Activated T-cell treated with anti-CD3 and anti-CD28 coated beads, Interleukin-2, amount 50 U/mL, for 48 hours (primary cell): ENCODE results near the gene CCDC158.
"Not testable (repeated sequence)": the region's sequence is repeated elsewhere in the genome, so short reads cannot be mapped to it uniquely, and the experiment has no call there.

ENCODE experiments used
- DNase-seq, 2 experiments: peaks; one replicate each; pipeline ENCODE4 v3.0.0-alpha.2; 2020

Gene CCDC158

DNA sequence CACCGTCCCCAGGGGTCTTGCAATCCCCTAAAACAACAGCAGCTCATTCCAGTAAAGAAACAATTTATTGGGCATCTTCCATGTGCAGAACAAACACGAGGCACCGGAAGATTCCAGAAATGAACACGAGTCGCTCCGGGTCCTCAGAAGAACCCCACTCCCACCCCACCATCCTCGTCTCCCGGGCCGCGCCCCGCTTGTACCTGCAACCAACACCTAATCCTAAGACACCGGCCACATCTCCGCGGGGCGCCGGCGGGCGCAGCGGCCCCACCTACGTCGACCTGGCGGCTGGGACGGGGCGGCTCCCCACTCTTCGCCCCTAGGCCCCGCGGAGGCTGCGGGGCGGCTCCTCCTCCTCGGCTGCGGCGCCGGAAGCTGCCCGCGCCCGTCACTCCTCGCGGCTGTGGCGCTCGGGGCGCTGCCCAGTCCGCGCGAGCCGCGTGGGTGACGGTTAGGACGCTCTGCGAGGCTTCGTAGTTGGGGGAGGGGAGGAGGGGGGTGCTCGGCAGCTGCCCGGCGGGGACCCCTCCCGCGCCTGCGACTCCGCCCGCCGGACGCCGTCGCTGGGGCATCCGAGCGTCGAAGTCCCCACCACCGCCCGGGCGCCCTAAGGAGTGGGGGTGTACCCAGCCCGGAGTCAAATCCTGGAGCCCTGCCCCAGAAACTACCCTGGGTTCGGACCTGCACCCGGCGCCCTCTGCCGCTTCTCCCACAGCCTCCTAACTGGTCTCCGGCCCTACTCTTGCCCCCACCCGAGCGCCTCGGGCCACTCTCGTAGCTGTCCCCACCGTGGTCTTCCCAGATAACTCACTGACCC, at the start of gene CCDC158:
Gene CCDC158 (minus strand): TSS at position 380 of the 820 bp plus-strand sequence. CDS start 17,934 bp downstream, outside the sequence.
- peak in 1 of 2 experiments; percentile 26 for DNase-seq

DNA sequence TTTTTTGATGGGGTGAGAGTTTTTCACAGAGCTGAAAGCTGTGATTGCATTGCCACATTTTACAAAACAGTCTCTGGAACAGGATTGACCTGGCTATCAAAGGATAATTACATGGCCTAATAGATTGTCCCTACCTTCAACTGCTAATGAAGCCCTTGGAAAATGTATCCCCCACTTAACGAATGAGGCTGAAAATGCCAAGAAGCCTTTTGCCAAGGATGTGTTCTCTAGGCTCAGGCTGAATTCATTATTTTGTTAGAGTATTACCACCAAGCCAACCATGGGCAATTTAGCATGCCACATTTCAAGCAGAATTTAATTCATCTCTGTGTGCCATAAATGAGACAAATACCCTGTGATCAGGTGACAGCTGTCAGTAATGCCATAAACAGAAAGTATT, 49.6 kb upstream of the CCDC158 start:
- DNase-seq, result no peak

DNA sequence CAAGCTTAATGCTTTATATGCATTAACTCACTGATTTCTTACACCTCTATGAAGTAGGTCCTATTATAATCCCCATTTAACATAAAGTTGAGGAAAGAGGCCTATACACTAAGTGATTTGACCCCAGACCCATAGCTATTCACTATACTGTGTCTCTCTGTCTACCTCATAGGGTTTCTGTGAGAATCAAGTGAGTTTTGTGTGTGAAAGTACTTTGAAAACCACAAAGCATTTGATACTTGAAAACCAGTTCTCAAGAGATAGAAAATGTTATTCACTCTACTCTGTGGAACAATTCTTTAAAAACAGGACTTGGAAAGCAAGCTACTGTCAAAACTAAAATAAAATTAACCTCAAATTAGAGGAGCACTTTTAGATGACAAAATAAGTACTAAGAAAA, 49.1 kb upstream of the CCDC158 start:
- DNase-seq, result no peak

DNA sequence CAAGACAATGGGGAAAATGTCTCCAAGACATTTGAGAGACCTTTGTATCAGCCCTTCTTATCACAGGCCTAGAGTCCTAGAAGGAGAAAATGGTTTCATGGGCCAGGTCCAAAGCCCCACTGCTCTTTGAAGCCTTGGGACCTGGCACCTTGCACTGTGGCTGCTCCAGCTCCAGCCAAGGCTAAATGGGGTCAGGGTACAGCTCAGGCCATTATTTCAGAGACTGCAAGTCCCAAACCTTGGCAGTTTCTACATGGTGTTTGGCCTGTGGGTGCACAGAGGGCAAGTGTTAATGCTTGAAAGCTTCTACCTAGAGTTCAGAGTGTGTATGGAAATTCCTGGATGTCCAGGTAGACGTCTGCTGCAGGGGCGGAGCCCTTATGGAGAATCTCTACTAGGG, 42.6 kb upstream of the CCDC158 start:
- no peak for DNase-seq

DNA sequence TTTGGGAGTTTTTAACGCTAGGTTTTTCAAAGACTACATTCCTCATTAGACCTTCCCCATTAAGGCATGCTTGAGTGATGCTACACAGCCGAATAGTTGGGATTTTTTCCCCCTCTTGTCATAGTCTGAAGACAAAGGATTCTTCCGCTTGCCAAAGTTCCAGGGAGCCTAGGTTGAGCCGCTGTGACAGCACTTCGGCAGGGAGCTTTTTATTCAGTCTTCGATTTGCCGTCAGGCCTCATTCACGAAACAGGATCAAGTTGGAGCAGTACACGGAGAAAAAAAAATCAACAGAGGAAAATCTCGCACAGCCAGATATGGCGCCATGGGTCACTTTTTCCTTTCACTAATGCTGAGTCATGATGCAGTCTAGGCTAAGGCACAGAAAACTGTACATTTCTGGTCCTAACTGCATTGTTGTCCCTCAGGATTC, 38.4 kb upstream of the CCDC158 start:
- DNase-seq, result no peak

DNA sequence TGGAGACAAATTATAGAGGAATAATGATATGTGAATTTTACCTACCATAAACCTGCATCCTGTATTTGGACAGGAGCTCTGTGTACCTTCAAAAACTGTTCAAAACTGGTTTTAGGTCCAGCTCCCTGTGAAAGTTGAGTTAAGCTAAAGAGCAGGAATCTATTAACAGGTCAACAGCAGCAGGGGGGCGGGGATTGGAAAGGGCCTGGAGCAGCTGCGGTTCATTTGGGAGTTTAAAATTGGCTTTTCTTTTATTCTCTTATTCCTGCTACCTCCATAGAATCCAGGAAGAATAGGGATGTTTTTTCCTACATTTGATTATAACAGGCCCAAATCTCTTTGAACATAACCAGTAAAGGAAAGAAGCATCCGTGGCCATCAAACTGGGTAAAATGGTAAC, 37.9 kb upstream of the CCDC158 start:
- DNase-seq, result no peak

DNA sequence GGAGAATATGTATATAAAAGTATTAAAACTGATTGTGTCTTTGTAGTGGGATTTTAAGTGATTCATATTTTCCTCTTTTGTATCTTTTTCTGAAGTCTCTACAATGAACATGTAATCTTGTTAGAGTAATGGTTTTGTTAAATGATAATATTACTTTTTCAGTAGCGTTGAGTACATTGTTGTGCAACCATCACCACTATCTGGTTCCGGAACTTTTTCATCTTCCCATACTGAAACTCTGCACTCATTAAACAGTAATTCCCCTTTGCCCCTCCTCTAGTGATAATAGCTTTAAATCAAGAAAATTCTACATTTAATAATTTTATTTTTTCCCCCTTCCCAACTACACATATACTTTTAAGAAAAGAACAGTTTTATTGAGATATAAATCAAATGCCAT, 37.4 kb upstream of the CCDC158 start:
- DNase-seq, result no peak

DNA sequence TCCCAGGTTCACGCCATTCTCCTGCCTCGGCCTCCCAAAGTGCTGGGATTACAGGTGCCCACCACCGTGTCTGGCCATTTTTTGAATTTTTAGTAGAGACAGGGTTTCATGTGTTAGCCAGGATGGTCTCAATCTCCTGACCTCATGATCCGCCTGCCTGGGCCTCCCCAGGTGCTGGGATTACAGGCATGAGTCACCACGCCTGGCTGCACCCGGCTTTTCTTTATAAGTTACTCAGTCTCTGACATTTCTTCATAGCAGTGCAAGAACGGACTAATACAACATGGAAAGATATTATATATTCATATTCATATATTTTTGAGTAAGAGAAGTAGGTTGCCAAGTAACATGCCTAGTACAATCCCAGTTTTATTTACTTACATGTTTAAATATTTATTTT, 36.9 kb upstream of the CCDC158 start:
- no peak for DNase-seq

DNA sequence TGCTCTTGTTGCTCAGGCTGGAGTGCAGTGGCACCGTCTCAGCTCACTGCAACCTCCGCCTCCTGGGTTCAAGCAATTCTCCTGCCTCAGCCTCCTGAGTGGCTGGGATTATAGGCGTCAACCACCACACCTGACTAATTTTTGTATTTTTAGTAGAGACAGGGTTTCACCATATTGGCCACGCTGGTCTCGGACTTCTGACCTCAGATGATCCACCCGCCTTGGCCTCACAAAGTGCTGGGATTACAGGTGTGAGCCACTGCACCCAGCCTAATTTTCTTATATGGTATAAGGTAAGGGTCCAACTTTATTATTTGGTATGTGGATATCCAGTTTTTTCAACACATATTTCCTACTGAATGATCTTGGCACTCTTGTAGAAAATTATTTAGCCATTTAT, 33.1 kb upstream of the CCDC158 start:
- not testable (repeated sequence) for DNase-seq

DNA sequence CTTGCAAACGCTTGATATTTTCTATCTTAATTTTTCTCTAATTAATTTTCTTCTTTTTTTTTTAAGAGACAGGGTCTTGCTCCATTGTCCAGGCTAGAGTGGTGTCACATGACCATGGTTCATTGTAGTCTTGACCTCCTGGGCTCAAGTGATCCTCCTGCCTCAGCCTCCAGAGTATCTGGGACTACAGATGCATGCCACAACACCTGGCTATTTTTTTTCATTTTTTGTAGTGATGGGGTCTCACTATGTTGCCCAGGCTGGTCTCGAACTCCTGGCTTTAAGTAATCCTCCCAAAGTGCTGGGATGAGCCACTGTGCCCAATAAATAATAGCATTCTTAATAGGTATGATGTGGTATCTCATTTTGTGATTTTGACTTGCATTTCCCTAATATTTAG, 32.3 kb upstream of the CCDC158 start:
- no peak for DNase-seq

DNA sequence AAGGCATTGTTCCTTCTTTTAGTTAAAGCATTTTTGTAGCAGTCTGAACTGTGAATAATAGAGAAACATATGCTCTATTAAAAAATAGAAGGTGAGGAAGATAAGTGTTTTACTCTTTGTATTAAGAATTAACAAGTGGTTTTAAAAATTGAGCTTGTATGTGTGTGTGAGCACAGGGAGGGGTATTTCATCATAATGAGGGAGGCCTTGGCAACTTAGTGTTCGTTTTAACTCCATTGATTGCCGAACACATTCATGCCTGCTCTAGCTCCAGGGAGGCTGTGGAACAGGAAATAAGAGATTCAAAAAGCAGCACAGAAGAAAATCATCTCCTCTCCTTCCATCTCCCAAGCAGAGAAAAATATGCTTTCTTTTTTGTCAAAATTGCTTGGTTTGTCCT, 28.9 kb upstream of the CCDC158 start:
- DNase-seq, result no peak

DNA sequence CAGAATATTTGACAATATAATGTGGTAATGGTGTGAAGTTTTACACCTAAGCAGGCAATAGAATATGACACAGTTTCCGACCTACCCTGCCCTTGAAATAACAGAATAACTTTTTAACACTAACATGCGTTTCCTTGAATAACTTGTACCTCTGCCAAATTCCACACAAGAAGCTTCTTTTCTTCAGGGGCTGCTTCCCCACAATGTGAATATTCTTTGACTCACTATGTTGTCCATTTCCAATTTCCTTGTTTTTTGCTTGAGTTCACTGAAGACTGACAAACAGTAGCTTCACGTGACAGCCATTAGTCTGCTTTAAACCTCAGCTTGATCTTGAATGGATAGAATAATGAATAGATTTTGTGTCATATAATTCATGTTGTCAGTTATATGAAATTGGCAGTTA, 28.4 kb upstream of the CCDC158 start:
- no peak for DNase-seq

DNA sequence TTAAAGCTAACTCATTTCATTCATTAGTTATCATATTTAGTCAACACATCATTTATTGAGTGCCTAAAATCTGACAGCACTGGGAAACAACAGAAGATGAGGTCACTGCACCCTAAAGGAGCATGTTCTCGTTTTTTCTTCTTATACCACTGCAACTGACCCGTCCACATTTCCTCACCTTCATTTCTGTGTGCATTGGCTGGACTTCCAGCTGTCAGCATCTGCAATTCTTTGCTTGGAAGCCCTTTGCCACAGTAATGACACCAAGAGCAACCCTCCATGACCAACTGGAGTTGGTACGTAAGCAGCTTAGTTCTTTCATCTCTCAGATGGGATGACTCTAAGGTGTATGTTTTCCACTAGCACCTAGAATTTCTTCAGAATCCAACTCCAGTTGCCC, 27.3 kb upstream of the CCDC158 start:
- no peak for DNase-seq

DNA sequence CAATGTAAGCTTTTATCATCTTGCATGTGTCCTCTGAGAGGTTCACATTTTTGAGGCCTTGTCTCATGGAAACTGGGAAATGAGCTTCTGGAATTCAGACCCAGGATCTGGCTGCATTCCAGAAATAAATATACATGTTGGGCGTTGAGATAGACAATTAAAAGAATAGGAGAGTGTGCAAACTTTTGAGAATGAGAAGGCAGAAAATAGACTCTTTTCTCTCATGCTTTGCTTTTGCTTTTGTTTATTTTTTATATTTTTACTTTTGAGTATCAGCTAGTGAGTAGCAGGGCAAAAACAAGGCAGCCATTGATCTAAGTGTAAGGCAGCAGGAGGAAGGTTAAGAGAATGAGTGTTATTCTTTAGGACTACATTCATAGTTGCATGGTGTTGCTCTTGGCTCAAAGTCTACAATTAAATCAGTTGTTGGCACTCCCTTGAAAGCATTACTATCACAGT, 26.5 kb upstream of the CCDC158 start:
- no peak for DNase-seq

DNA sequence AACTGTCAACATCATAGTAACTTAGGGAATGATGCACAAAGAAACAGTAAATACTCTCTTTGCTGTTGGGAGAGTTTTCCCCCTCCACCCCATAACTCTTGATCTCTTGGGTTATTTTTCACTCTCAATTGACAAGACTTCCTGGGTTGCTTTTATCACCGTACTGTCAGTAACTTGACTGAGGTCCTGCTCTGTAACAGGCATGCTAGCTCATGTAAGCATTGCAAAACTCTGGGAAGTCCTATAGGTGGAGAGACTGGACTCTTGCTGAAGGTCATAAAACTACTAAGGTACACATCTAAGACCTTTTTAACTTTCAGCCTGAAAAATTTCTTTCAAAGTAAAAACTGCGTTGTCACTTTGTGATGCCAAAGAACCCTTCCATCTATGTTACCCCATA, 25.0 kb upstream of the CCDC158 start:
- no peak for DNase-seq

DNA sequence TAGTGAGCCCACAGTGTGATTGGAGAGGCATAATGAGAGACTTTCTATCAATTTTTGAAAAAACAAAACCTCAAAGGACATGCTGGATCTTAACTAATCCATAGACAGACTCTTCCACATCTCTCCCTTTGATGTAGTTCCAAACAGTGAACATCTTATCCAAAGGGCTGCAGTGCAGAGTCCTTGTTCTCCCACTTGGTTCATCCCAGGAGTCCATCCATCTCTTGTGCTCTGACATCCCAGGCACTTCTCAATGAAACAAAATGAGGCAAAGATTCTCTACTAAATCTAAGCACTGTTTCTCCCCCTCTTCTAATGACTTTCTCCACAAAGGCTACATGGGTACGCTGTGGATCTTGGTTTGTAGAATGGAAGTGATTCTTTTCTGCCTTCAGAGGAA, 22.4 kb upstream of the CCDC158 start:
- no peak for DNase-seq

DNA sequence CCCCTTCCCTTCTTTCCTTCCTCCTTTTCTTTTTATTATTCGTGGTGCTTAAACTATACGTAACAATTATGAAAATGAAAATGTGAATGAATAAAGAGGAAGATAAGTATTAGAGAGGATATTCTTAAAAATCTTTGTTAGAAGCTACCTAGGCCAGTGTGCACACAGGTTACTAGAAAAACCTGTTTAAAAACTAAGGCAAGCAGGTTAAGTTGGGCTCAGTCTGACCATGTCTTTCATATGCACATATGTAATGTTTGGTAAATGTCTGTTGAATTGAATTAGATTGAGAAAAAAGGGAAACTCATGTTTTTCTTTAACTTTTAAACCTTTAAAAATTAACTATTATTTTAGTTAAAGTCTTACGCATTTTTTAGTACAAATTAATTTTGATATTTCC, 21.9 kb upstream of the CCDC158 start:
- no peak for DNase-seq

DNA sequence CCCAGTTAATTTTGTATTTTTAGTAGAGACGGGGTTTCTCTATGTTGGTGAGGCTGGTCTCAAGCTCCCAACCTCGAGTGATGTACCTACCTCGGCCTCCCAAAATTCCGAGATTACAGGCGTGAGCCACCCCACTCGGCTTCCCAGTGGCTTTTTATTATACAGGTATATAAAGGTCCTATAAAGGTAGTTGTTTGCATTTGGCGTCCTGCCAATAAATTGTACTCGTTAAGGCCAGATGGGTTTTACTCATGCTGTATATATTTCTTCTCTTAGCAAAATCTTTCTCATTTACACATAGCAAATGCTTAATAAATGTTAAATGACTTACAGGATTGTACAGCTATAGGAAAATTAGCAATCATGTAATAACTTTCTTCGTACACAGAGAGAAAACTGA, 20.9 kb upstream of the CCDC158 start:
- DNase-seq, result no peak

DNA sequence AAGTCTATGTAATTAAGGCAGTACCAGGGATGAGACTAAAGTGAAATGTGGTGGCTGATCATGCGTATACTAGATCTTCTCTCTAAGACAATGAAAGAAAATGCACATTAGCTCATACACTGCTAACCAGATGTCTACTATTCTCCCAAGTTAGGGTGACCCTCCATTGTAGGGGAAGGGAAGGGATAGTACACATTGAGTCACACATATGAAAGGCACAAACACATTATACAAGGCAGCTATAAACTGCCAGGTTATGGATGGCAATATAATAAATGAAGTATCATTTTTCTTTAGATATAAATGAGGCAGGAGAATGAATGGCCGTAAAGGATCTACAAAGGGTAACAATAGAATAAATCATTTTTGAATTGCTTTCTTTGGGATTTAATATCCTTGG, 18.6 kb upstream of the CCDC158 start:
- DNase-seq, result no peak

DNA sequence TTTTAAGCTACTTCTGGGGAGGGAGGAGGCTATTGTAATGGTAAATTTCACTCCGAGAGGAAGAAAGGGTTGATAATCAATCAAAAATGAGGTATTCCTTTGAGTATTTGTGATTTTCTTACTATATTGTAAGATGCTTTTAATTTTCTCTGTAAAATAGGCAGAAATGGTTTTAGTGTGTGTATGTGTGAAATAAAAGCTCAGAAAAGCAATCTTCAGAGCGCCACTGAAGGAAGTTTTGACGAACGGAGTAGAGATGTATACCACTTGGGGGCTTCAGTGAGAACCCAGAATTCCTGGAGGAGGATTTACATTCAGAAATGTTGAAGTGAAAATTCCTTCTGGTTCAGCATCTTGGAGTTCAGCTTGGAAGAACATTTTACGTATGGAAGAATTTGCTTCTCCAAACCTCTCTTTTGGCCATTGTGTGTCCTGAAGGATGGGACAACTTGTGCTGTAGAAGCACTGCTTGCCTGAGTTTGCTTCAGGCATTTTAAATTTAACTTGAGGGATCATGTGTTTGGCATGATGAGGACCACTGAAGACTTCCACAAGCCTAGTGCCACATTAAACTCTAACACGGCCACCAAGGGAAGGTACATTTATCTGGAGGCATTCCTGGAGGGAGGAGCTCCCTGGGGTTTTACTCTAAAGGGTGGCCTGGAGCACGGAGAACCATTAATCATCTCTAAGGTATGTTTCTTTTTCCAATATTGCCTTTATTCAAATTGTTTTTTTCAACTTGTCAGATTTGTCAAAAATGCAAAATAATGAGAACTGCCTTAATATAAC, 14.8 kb upstream of the CCDC158 start:
- no peak for DNase-seq

DNA sequence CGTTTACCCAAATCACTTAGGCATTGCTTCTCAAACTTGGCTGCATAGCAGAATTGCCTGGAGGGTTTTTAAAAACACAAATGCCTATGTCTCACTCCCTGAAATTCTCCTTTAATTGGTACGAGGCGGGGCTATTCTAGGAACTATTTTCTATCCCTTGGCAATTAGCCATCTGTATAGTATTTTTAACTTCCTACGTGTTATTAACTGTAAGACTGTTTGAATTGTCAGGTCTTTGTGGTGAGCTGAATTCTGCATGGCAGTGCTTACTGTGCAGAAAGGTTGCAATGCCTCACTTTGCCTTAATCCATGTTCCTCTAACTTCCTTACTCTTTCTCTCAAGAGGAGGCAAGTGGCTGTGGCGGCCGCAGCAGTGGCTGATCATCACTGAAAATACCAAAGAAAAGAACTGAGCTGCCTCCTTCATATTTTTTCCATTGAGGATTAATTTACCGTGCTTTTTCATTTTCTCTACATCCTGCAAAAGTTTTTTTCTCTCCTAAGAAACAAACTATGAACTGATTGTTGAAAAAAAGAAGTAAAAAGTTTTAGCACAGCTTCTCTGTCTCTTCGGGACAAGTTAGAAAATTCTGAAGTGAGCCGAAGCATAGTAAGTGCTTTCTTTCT, 14.1 kb upstream of the CCDC158 start, which contains the start of gene SHROOM3:
Gene SHROOM3 (plus strand): TSS at position 329 of the 627 bp plus-strand sequence. CDS start 824 bp downstream, outside the sequence.
- DNase-seq, result no peak

DNA sequence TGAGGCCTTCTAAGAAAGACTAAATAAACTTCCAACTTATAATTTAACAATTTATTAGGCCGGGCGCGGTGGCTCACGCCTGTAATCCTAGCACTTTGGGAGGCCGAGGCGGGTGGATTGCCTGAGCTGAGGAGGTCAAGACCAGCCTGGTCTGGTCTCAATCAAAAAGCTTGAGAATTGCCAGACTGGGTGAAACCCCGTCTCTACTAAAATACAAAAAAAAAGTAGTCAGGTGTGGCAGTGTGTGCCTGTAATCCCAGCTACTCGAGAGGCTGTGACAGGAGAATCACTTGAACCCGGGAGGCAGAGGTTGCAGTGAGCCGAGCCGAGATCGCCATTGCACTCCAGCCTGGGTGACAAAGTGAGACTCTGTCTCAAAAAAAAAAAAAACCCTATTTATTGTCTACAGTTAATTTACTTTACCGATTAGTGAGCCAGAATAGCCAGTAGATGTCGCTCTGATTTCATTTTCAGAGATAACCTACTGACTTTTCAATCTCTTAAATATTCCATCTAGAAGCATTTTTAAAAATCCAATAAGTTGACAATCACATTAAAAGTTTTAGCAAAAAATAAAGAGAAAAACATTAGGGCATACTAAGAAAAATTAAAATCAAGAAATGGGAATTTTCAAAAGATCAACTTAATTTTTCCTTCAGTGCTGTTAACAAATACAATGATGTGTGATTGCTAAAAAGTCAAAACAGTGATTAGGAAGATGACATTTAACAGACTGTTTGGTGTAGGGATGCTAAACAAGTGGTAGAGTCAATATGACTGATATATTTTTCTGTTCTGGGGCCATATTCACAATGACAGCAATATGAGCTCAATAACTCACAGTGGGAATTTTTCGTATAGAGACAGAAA, 9.8 kb upstream of the CCDC158 start:
- DNase-seq, result no peak

DNA sequence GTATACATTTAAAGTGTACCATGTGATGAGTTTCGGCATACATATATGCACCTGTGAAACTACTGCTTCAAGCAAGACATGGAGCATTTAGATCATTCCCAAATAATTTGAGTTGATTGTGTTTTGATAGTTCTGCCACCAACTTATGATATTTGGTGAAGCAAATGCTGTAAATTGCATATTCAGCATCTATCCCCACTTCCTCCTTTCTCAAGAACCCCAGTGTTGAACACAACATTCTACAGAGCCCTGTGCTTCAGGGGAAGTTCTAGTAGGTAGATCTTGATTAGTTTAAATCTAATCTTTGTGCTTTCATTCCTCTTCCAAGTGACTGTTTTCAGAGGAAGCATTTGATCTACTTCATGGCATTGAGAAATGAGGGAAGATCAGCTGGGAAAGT, 8.7 kb upstream of the CCDC158 start:
- DNase-seq, result no peak
